ENCODE results near the gene PTPRD. TPM values are rescaled to one million over a fixed set of nuclear protein-coding genes. Genes with fewer than 3 reads are reported as not detected.

The PTPRD gene
- total and polyA plus RNA-seq, 9 donors, result 16.2 to 231 (median 85.8) TPM

DNA sequence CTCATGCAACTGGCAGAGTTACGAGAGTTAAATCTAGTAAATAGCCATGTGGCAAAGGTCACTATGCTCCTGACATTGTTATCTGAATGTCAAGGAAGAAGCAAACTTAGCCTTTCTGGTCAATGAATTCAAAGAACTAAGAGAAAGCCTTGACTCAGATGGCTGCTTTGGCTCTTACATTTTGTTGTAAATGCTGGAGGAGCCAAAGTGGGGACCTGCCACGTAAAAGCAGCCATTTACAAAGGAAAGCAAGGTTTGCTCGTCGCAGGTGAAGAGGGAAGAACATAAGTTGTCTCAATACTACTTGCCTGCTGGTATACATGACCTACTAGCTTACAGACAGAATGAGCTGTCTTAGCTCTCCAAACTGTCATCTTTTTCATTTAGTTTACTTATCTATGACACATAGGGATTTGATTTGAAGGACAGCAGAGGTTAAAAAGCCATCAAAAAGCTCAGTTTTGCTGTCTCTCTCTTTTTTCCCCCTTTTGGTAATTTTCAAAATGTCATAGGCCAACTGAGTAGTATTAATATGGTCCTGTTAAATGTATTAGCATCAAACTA lies 1760.4 kb downstream of the PTPRD start:
- Histone ChIP-seq H3K4me1 (ENCODE audit: insufficient read depth) (no peaks in the 10 kb centered on the region), H3K27me3 (no peaks in the 10 kb centered on the region), H3K4me3 (no peak overlapping the region), H3K9me3 (no peaks in the 10 kb centered on the region), H3K36me3 (no peaks in the 10 kb centered on the region), H3K27ac (no peak overlapping the region)
- TF ChIP-seq EP300 (IDR thresholded peaks at IDR 0.05), result no peak
- no peak for TF ChIP-seq POLR2A (IDR thresholded peaks at IDR 0.05)
- TF ChIP-seq, protein P1, sequence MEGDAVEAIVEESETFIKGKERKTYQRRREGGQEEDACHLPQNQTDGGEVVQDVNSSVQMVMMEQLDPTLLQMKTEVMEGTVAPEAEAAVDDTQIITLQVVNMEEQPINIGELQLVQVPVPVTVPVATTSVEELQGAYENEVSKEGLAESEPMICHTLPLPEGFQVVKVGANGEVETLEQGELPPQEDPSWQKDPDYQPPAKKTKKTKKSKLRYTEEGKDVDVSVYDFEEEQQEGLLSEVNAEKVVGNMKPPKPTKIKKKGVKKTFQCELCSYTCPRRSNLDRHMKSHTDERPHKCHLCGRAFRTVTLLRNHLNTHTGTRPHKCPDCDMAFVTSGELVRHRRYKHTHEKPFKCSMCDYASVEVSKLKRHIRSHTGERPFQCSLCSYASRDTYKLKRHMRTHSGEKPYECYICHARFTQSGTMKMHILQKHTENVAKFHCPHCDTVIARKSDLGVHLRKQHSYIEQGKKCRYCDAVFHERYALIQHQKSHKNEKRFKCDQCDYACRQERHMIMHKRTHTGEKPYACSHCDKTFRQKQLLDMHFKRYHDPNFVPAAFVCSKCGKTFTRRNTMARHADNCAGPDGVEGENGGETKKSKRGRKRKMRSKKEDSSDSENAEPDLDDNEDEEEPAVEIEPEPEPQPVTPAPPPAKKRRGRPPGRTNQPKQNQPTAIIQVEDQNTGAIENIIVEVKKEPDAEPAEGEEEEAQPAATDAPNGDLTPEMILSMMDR (IDR thresholded peaks at IDR 0.05), result no peak
- DNase-seq, result no peak
- WGBS, 3 donors, result 93% methylated on average over 4 of the region's 4 CpGs
- intact Hi-C loops (cut with DNase I), result loop anchor here in 1 of 4 donors (10.0 kb wide), 1 partner anchor 148 kb away; no protein-coding TSS in a partner anchor

DNA sequence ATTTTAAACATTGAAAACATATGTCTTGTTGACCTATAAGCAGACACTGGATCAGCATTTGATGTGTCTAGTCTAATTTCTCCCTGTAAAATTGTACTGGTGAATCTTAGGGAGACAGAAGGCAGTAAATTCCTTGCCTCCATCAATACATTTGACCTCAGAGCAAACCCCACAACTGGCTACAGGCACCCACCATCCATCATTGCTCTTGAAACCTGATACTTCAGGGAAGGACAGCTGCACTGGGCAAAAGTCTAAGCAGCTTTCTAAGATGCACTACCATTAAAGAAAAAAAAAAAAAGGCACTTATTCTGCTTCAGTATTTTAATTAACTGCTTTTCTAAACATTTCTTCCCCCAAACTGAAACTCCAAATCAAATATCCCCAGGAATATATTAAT lies 1761.9 kb downstream of the PTPRD start:
- H3K9me3 ChIP-seq, result no peaks in the 10 kb centered on the region
- DNase-seq, result no peak
- no peaks in the 10 kb centered on the region for H3K4me1 ChIP-seq (ENCODE audit: insufficient read depth)
- no peaks in the 10 kb centered on the region for H3K36me3 ChIP-seq
- no peak overlapping the region for H3K4me3 ChIP-seq
- intact Hi-C loops (cut with DNase I), result loop anchor here in 1 of 4 donors (10.0 kb wide), 1 partner anchor 146 kb away; no protein-coding TSS in a partner anchor
- no peaks in the 10 kb centered on the region for H3K27me3 ChIP-seq
- TF ChIP-seq EP300 (IDR thresholded peaks at IDR 0.05), result no peak
- no peak for TF ChIP-seq POLR2A (IDR thresholded peaks at IDR 0.05)
- TF ChIP-seq, protein P1 (IDR thresholded peaks at IDR 0.05), result no peak
- H3K27ac ChIP-seq, result no peak overlapping the region

DNA sequence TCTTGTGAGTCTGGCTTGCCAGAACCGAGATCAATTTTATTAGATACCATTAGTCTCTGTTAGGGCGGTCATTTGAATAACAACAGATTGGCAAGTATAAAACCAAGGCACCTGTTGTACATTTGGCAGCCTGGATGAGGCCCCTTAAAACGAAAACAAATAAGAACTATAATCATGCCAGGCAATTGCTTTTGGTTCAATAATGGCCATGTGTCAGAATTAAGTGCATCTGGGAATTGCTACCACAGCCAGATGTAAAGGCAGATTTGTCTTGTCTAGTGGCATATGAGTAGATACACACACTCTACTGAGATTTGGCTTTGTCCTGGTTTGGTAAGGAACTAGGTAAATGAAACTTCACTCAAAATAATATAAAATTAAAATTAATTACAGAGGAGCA lies 1767.0 kb downstream of the PTPRD start:
- 84 to 95% (median 93%) methylated on average over 3 of the region's 3 CpGs for WGBS, 3 donors
- Histone ChIP-seq H3K36me3 (no peaks in the 10 kb centered on the region), H3K9me3 (no peaks in the 10 kb centered on the region), H3K27ac (no peak overlapping the region), H3K4me1 (ENCODE audit: insufficient read depth) (no peaks in the 10 kb centered on the region), H3K4me3 (no peak overlapping the region), H3K27me3 (no peaks in the 10 kb centered on the region)
- intact Hi-C loops (cut with DNase I), result no loop called here
- DNase-seq, result no peak
- TF ChIP-seq POLR2A (IDR thresholded peaks at IDR 0.05) (no peak), EP300 (IDR thresholded peaks at IDR 0.05) (no peak)
- TF ChIP-seq, protein P1 (IDR thresholded peaks at IDR 0.05), result no peak

DNA sequence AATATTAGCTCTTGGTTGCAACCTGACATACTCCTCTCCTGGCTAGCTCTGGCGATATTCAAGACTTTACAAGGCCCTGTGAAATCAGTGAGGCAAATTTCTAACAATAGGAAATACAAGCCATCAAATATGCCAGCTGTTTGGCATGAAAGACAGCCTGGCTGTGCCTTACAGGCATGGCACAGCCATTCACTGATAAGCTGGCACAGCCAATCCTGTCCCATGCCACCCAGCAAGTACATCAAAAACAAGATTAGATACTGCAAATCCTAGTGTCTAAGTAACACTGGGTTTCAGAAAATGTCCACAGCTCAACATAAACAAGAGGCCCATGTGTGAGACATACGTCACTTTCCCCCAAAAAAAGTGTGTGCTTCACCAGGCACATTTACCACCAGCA lies 1767.4 kb downstream of the PTPRD start:
- intact Hi-C loops (cut with DNase I), result no loop called here
- 45 to 77% (median 62%) methylated on average over 2 of the region's 2 CpGs for WGBS, 3 donors
- H3K4me3 ChIP-seq, result no peak overlapping the region
- DNase-seq, result no peak
- TF ChIP-seq POLR2A (IDR thresholded peaks at IDR 0.05) (no peak), EP300 (IDR thresholded peaks at IDR 0.05) (no peak)
- TF ChIP-seq, protein P1 (IDR thresholded peaks at IDR 0.05), result no peak
- H3K9me3 ChIP-seq, result no peaks in the 10 kb centered on the region
- no peaks in the 10 kb centered on the region for H3K4me1 ChIP-seq (ENCODE audit: insufficient read depth)
- H3K36me3 ChIP-seq, result no peaks in the 10 kb centered on the region
- no peak overlapping the region for H3K27ac ChIP-seq
- no peaks in the 10 kb centered on the region for H3K27me3 ChIP-seq

Measured in ovary (tissue), 9 donors.